GM12864 (cell line): ENCODE data around the gene FRMD1.

Experiments used
- DNase-seq: peaks from one replicate; pipeline ENCODE4 v3.0.0-alpha.2; 2011; ENCODE audit warnings: low read depth
- H3K4me3 ChIP-seq: 2 replicates; pipeline ENCODE4 v1.5.1; 2011; ENCODE audit warnings: mild to moderate bottlenecking, low read depth, low read length, control low read depth
- CTCF ChIP-seq: IDR thresholded peaks from 2 replicates; pipeline ENCODE4 v1.5.1; 2011; ENCODE audit warnings: low read depth, mild to moderate bottlenecking, moderate library complexity, low read length, control low read depth, inconsistent platforms; ENCODE audit errors: missing control alignments

The FRMD1 gene

DNA sequence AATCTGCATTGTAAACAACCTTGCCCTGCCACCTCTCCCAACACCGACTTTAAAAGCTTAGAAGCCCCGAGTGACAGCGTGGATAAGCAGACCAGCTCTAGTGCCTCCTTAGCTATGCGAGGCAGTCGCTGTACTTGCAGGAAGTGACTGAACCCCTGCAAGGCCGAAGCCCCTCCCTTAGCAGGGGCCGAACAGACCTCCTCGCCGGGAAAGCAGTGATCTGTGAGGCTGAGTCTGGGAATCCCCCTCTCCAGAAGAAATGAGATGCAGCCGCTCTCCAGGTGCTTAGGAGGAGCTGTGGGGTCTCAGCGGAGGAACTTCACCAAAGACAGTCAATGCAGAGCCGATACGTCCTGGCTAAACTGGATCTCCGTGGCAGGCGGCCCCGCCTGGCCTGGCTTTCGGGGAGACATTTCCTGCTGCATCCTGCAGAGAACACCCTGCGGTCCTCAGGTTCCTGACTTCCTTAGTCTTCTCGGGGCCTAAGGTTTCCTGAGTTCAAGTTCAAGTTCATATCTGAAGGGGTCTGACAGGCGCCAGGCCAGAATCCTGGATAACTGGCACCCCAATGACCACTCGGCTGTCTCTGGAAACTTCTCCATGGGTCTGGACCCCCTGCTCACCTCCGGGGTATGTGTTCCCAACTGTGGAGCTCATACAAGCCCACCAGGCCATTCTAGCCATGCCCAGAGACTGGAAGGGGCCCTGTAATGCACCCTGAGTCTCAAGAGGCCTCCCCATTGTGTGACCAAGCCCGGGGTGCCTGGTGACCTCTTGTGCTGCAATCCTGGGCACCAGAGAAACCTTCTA lies 20.4 kb upstream of the FRMD1 start:
- no peak for TF ChIP-seq CTCF
- no peak overlapping the region for H3K4me3 ChIP-seq
- no peak for DNase-seq

DNA sequence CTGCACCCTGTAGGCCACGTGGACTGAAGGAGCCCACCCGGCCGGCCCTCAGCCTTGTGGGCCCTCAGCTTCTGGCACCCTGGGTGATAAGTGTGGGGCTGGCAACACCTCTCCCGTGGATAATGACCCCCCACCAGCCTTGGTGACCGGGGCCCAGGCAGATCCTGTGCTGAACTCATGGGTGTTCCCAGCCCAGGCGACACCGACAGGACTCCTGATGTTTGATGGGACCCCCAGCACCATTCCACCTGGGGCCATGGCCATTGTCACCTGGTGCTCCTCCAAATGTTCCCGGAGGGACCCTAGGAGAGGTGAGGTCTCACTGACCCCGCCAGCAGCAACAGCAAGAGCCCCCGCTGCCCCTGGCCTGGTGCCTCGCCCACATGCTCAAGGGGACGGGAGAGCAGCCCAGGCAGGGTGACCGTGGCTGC lies 19.4 kb upstream of the FRMD1 start:
- TF ChIP-seq CTCF = no peak
- H3K4me3 ChIP-seq = no peak overlapping the region
- DNase-seq = no peak

DNA sequence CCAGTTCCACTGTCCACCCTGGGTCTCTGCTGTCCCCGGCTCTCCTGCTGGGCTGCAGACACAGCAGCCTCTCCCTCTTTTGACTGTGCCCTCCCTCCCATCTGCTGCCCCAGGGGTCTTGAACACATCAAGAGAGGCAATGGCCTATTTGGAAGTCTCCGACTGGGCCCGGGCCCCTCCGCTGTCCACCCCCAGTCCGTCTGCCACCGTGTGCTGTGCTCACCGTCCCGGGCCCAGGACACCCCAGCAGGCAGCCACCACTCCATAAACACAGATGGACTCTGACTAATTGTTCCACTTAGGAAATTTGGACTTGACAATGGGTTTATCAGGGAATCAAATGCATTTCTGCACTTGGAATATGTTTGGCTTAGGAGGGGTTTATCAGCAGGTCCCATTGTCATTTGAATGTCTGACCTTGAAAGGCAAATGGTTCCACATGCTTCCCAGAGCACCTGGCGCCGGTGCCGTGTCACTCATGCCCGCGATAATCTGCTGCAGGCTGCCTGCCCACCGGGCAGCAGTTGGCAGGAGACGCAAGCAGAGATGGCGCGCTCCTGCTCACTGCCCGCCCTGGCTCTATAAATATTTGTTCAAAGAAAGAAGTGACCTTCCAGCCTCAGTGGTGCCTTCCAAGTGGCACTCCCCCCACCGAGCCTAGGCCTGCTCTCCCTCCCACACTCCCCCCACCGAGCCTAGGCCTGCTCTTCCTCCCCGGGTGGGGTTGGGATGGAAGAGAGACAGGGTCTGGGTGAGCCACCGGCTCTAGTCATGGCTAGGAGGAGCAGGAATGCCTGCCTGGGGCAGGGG lies 18.8 kb upstream of the FRMD1 start:
- H3K4me3 ChIP-seq = no peak overlapping the region
- no peak for DNase-seq
- no peak for TF ChIP-seq CTCF

- no peak for DNase-seq
Measured at GRCh38 chr6:168097221-168097620, 18.2 kb upstream of the FRMD1 start.

GRCh38 chr6:168096271-168096764 lies 17.3 kb upstream of the FRMD1 start:
- TF ChIP-seq CTCF = no peak
- no peak overlapping the region for H3K4me3 ChIP-seq
- no peak for DNase-seq

More at GRCh38 chr6:168097221-168097620, 18.2 kb upstream of the FRMD1 start:
- no peak for TF ChIP-seq CTCF
- H3K4me3 ChIP-seq = no peak overlapping the region

- H3K4me3 ChIP-seq = no peak overlapping the region
- no peak for DNase-seq
- TF ChIP-seq CTCF = no peak
Measured at GRCh38 chr6:168095716-168096250, 16.8 kb upstream of the FRMD1 start.
